Activated B cell treated with CpG ODN at 0.5 μM for 24 hours (primary cell): ENCODE results near the gene PRKCI. TPM values are rescaled to one million over a fixed set of nuclear protein-coding genes. Genes with fewer than 3 reads are reported as not detected.

Source experiments
- ATAC-seq: fragments of 200-7000 bp; cut with Tn5 transposase; one replicate; pipeline ENCODE4 v1.10.0; 2021; ENCODE audit warnings: low read depth, mild to moderate bottlenecking, moderate library complexity
- CTCF ChIA-PET: fragments of 350-600 bp; sonication (Branson Sonifier 250); formaldehyde crosslinking; loops from one replicate; lab custom pipeline; 2021; ENCODE audit warnings: antibody characterized with exemption; lab: Charles Lee
- POLR2A ChIA-PET: fragments of 350-600 bp; sonication (Branson Sonifier 250); formaldehyde crosslinking; loops from one replicate; lab custom pipeline; 2021; ENCODE audit warnings: antibody characterized with exemption; lab: Charles Lee
- DNase-seq: peaks from one replicate; pipeline ENCODE4 v3.0.0; 2022
- H3K27ac Mint-ChIP-seq: one replicate; pipeline ENCODE4 v1.8.0; 2020; ENCODE audit warnings: mixed read lengths
- H3K27me3 Mint-ChIP-seq: one replicate; pipeline ENCODE4 v1.8.0; 2021; ENCODE audit warnings: mixed read lengths
- H3K36me3 Mint-ChIP-seq: one replicate; pipeline ENCODE4 v1.8.0; 2021; ENCODE audit warnings: low read depth, mixed read lengths
- H3K4me1 Mint-ChIP-seq: one replicate; pipeline ENCODE4 v1.8.0; 2021; ENCODE audit warnings: mixed read lengths
- H3K4me3 Mint-ChIP-seq: one replicate; pipeline ENCODE4 v1.8.0; 2020; ENCODE audit warnings: mild to moderate bottlenecking, mixed read lengths
- H3K9me3 Mint-ChIP-seq: one replicate; pipeline ENCODE4 v1.8.0; 2020; ENCODE audit warnings: mixed read lengths
- intact Hi-C: fragments of 100-400 bp; cut with micrococcal nuclease; formaldehyde crosslinking; loops from one replicate; pipeline ENCODE4 v1.15.1; 2024
- total RNA-seq: library from RNA; stranded (reverse); gene quantifications from 2 replicates; pipeline ENCODE4 v1.2.3, GENCODE V29; 2022
- TF ChIP-seq, protein P1 (sequence below): fragments of 200-600 bp; IDR thresholded peaks from one replicate; pipeline ENCODE4 v1.8.0; 2022; ENCODE audit warnings: antibody characterized with exemption, mild to moderate bottlenecking

Gene PRKCI
- total RNA-seq, 1 donor from 2014 or later, result 6.6 TPM

DNA sequence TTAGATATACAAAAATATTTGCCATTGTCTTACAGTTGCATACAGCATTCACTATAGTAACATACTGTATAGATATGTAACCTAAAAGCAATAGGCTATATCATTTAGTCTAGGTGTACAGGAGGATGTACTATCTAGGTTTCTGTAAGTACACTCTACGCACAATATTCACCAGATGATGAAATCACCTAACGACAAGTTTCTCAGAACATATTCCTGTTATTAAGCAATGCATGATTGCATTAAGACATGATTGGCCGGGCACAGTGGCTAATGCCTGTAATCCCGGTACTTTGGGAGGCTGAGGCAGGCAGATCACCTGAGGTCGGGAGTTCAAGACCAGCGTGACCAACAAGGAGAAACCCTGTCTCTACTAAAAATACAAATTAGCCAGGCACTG, 14.5 kb upstream of the PRKCI start:
- H3K4me1 Mint-ChIP-seq, result no peaks in the 10 kb centered on the region
- DNase-seq (no peak), ATAC-seq (no peak)
- TF ChIP-seq, protein P1, sequence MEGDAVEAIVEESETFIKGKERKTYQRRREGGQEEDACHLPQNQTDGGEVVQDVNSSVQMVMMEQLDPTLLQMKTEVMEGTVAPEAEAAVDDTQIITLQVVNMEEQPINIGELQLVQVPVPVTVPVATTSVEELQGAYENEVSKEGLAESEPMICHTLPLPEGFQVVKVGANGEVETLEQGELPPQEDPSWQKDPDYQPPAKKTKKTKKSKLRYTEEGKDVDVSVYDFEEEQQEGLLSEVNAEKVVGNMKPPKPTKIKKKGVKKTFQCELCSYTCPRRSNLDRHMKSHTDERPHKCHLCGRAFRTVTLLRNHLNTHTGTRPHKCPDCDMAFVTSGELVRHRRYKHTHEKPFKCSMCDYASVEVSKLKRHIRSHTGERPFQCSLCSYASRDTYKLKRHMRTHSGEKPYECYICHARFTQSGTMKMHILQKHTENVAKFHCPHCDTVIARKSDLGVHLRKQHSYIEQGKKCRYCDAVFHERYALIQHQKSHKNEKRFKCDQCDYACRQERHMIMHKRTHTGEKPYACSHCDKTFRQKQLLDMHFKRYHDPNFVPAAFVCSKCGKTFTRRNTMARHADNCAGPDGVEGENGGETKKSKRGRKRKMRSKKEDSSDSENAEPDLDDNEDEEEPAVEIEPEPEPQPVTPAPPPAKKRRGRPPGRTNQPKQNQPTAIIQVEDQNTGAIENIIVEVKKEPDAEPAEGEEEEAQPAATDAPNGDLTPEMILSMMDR, result no peak
- intact Hi-C loops, result no loop called here
- ChIA-PET POLR2A (no interaction called here), CTCF (no interaction called here)
- no peaks in the 10 kb centered on the region for H3K9me3 Mint-ChIP-seq
- no peaks in the 10 kb centered on the region for H3K36me3 Mint-ChIP-seq
- H3K27me3 Mint-ChIP-seq, result peaks cover 23% of the 10 kb centered on the region
- no peak overlapping the region for H3K27ac Mint-ChIP-seq
- H3K4me3 Mint-ChIP-seq, result no peak overlapping the region

- Mint-ChIP-seq H3K27me3 (peaks cover 13% of the 10 kb centered on the region), H3K27ac (no peak overlapping the region), H3K36me3 (no peaks in the 10 kb centered on the region), H3K4me1 (no peaks in the 10 kb centered on the region), H3K4me3 (no peak overlapping the region), H3K9me3 (no peaks in the 10 kb centered on the region)
- POLR2A ChIA-PET, result no interaction called here
- ATAC-seq (no peak), DNase-seq (no peak)
- TF ChIP-seq, protein P1, result no peak
- intact Hi-C loops, result no loop called here
- CTCF ChIA-PET, result no interaction called here
Measured at GRCh38 chr3:170211668-170212067, 10.6 kb upstream of the PRKCI start.

- ATAC-seq, result no peak
- DNase-seq, result no peak
- no peak overlapping the region for H3K27ac Mint-ChIP-seq
- H3K4me1 Mint-ChIP-seq, result peaks cover 14% of the 10 kb centered on the region
- no peaks in the 10 kb centered on the region for H3K27me3 Mint-ChIP-seq
- H3K4me3 Mint-ChIP-seq, result no peak overlapping the region
- no peaks in the 10 kb centered on the region for H3K9me3 Mint-ChIP-seq
- H3K36me3 Mint-ChIP-seq, result no peaks in the 10 kb centered on the region
- ChIA-PET POLR2A (no interaction called here), CTCF (no interaction called here)
- TF ChIP-seq, protein P1, result no peak
- intact Hi-C loops, result loop anchor here (5.0 kb wide), 3 partner anchors 37 to 147 kb away; no protein-coding TSS in a partner anchor
Measured at GRCh38 chr3:170219850-170220249, 2.4 kb upstream of the PRKCI start.

GRCh38 chr3:170220871-170221270, 1.4 kb upstream of the PRKCI start:
- TF ChIP-seq, protein P1, result no peak
- intact Hi-C loops, result loop anchor here (5.0 kb wide), 3 partner anchors 36 to 146 kb away; no protein-coding TSS in a partner anchor
- no peak for DNase-seq
- Mint-ChIP-seq H3K4me3 (peak overlapping the region; percentile 11), H3K9me3 (no peaks in the 10 kb centered on the region), H3K36me3 (no peaks in the 10 kb centered on the region), H3K27ac (no peak overlapping the region), H3K27me3 (no peaks in the 10 kb centered on the region), H3K4me1 (peaks cover 14% of the 10 kb centered on the region)
- ATAC-seq, result no peak
- POLR2A ChIA-PET, result interaction anchor here (0.7 kb wide), 1 partner anchor 92 kb away, joined by 5 read pairs; no protein-coding TSS in a partner anchor
- CTCF ChIA-PET, result interaction anchor here (0.6 kb wide), 1 partner anchor 38 kb away, joined by 4 read pairs; no protein-coding TSS in a partner anchor

DNA sequence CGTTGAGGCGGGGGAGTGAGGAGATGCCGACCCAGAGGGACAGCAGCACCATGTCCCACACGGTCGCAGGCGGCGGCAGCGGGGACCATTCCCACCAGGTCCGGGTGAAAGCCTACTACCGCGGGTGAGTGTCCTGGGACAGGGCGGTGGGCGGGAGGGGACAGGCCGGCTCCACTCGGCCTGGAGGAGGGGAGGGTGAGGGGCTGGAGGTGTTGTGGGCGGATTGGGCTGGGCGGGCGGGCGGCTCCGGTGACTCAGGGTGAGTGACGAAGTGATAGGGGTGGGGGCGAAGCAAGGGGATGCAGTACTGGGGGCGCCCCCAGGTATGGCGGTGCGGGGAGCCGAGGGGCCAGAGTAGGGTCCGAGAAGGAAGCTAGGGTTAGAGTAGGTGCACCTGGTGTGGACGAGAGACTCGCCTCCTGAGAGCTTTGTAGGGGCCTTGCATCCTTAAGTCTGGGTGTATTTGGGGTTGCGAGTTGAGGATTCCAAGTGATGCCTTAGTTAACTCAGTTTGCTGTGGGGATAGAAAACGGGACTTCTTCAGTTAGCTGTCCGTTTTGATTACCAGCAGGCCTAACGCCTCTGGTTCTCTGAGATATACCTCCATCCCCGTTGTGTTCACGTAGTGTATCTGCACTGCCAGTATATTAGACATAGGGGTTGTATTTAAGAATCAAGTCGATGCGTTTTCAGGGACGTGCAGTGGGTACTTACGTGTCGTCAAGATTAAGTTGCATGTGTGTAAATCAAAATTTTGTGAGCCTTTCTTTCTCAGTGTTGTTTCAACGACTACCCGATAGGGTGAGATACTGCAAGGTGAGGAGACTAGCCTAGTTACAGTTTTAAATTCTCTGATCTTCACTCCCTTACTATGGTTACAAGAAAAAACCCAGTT, 670 bp downstream of the PRKCI start:
- ChIA-PET POLR2A (interaction anchor here (1.7 kb wide), 1 partner anchor 134 kb away, joined by 7 read pairs; the partner anchor contains the start of gene SKIL), CTCF (no interaction called here)
- ATAC-seq (peak; percentile 43), DNase-seq (no peak)
- Mint-ChIP-seq H3K9me3 (no peaks in the 10 kb centered on the region), H3K27ac (no peak overlapping the region), H3K36me3 (no peaks in the 10 kb centered on the region), H3K4me1 (peaks cover 14% of the 10 kb centered on the region), H3K4me3 (peak overlapping the region; percentile 95), H3K27me3 (no peaks in the 10 kb centered on the region)
- TF ChIP-seq, protein P1, result no peak
- intact Hi-C loops, result loop anchor here (2.0 to 5.0 kb wide), 4 partner anchors 34 to 144 kb away; partner anchors contain the start of gene PHC3
